ENCODE results near the gene NUAK1.

NUAK1 gene

DNA sequence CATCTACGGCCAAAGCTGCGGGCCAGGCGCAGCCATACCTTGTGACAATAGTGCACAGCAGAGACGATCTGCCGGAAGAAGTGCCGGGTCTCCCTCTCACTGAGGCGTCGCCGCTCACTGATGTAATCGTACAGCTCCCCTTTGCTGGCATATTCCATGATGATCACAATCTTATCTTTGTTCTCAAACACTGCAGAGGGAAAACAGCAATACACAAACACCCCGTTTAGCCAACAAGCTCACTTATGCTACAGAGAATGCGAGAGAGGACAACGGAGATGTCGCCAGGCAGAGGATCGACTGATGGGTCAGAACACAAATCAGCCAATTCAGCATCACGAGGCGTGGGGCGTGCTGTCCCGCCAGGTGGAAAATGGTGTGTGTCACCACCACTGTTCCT is 52.1 kb downstream of the NUAK1 start:
- peak in 46 of 58 donors; percentile 3 to 93 (median 67) for DNase-seq

DNA sequence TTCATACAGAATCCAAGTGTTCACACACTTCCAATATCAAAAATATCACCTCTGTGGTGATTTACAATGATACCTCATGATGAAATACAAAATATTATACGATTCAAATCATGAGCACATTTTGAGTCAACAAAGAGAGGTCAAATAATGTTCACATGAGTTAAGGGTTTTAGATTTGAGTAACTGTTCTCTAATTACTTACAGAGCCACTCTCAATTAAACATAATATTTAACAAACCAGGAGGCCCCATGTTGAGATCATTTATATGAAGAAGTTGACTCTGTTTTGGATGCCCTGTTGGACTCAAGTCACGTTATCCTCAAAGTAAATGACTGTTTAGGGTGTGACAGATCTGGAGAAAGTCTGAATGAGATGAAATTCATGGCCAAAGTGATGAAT is 53.5 kb downstream of the NUAK1 start:
- no peak for DNase-seq

DNA sequence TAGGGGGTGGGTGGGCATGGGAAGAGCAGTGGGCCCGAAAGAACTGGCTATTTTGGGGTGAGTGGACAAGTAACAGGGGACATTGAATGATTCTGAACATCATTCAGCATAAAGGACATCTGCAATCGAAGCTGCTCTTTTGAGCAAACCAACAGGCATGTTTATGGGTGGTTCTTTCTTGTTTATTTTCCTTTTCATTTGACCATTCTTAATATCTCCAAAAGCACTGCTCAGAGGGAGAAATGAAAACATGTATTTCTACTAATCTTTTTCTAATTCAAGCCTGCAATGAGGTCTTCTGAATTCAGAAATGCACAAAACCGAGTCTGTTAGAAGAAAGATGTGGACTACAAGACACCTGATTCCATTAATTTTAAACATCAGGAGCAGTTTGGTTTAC is 54.0 kb downstream of the NUAK1 start:
- no peak for DNase-seq

GRCh38 chr12:106084014-106084671 is 54.6 kb downstream of the NUAK1 start:
- DNase-seq: peak in 9 of 58 donors; percentile 10 to 50 (median 30)

- DNase-seq: no peak
These were observed 56.3 kb downstream of the NUAK1 start for GRCh38 chr12:106082216-106083175.

GRCh38 chr12:106081606-106082005 is 57.1 kb downstream of the NUAK1 start:
- DNase-seq: no peak

DNA sequence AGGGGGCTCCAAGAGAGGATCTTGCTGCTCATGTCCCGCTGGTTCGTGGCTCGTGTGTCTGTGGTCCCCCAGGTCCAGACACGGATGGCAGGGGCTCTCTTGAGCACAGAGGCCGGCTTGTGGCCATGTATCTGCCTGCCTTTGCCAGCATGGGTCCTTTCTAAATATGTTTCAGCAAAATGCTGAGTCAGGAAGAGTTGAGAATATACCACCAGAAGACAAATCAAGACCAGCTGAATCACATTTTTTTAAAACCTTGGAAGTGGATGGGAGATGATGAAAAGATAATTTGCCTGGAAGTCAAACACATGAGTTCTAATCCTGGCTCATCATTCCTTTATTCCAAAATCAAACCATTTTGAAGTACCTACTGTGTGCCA is 58.0 kb downstream of the NUAK1 start:
- no peak for DNase-seq

DNA sequence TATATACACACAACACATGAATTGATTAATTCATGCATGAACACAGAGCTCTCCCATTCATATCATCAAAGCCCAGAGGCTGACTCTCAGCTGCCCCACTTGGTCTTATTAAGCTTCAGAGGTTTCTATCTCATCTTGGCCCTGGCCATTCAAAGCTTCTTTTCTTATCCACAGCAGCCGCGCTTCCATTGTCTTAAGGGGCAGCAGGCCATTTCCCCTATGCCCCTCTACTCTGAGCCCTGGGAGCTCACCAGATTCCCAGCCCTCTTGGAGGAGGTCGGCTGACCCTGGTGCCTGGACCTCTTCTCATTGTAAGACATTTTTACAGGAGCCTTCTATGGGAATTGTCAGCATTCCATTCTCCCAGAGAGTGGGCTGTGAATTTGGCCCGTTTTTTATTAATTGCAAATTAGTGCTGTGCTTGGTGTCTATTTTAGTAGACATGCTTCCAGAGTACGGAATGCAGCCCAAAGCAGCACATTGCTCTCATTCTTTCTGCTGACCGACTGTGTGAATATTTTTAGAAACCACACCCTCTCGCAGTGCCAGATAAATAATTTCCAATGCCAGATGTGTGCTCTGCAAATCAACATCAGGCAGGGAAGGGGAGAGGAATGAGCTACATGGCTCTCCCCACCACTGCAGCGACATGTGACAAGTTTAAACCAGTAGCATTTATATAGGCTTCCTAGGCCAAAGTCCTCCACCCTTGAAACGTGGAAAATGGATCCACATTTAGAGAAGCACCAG is 58.5 kb downstream of the NUAK1 start:
- peak in 4 of 58 donors; percentile 20 to 35 (median 24) for DNase-seq

GRCh38 chr12:106079148-106079738 is 59.5 kb downstream of the NUAK1 start:
- DNase-seq: no peak

DNA sequence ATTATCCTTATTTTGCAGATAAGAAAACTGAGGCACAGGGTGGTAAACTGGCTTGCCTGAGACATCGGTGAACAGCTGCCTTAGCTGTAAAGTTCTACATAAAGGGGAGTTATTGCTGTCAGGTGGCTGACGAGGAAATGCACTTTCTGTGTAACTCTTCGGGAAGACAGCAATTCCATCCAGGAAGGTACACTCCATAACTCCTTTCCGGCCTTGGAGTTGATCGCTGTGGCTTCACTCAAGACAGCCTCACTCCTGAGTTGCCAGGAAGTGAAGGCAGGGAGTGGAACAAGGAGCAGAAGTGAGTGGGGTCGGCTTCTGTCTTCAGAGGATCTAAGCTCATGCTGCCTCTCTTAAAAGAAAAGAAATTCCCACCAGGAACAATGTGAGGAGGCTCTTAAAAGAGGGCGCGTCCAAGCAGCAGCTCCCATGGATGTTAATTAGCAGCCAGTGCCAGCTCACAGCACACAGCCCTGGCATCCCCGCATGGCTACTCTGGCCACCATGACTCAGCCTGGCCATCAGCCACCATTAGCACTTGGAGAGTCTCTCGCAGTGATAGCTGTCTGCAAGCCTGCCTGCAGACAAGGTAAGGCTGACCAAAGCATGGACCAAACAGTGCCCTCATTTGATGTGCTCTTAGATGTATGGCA is 60.3 kb downstream of the NUAK1 start:
- DNase-seq: peak in 51 of 58 donors; percentile 17 to 88 (median 58)

- DNase-seq: peak in 2 of 58 donors; percentile 39 to 54
These were observed 63.9 kb downstream of the NUAK1 start for GRCh38 chr12:106074706-106075392.

- DNase-seq: no peak
These were observed 64.4 kb downstream of the NUAK1 start for GRCh38 chr12:106074361-106074705.

- DNase-seq: no peak
These were observed 65.6 kb downstream of the NUAK1 start for GRCh38 chr12:106073179-106073578.

DNA sequence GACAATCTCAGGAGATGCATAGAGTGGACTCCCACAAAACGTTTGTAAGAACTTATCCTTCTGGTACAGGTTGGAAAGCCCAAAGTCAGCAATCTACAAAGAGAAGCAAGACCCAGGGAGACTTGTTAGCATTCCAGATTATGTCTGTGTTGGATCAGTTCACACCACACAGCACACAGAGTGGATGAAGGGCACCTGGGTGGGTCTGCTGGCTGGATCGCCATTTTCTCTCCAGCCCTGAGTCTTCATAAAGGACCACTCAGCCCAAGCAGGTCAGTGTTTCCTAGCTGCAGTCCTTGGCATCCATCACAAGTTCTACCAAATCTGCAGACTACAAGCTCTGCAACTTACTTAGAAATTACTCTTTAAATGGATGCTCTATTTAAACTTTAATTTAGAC is 66.0 kb downstream of the NUAK1 start:
- no peak for DNase-seq

DNA sequence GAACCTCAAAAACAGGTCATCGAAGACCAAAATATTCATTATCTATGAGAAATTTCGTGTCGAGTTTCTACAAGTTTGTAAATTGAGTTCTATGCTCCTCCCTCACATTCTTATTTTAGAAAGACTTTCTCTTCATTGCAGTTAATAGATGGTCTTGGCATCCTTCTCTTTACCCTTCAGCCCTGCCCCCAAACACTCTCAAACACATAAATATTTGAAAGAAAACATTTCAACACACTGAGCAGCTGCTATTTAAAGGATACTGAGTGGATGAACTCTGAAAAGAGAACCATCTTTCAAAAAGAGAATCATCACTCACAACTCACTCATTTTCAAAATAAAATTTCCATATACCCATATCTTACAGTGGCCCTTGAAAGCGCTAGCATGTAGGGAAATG is 67.1 kb downstream of the NUAK1 start:
- no peak for DNase-seq

DNA sequence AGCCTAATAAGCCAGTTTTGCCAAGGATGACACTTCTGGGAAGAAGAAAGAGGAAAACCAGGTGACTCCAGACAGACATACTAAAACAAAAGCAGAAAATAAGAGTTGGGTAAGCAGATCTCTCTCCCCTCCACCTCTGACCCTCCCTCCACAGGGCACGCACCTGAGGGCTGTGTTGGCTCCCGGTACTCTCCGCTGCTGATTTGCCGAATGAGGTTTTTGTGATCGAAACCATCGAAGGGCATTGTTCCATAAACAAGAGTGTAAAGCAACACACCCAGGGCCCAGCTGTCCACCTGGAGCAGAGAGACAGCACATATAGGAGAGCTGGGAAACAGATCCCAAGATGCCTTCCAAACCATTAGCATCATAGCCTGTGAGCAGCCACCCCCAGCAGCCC is 68.1 kb downstream of the NUAK1 start:
- no peak for DNase-seq

- DNase-seq: no peak
These were observed 68.6 kb downstream of the NUAK1 start for GRCh38 chr12:106070147-106070546.

- no peak for DNase-seq
These were observed 70.5 kb downstream of the NUAK1 start for GRCh38 chr12:106068296-106068695.

DNA sequence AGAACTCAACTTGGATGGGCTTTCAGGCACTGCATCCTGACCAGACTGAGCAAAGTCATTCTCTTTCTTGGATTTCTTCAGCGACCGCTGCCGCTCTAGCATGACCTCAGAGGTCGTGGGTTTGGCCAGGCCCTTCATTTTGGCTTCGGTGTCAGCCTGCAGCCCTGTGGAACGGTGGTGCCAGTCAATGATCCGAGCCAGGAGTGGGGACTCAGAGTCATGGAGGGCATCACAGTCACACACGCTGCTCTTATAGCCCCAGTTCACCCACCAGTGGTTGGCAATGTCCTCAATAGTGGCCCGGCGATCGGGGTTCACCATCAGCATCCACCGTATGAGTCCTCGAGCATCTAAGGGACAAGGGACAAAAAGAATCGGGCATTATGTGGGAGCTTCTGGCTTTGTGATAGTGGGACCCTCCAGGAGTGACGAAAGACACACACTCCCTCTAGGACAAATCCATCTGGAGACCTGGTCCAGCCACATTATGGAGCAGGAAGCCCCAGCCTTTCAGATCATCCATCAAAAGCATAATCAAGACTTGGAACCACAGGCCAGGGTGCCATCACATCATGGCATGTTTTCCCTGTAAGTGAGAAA is 71.0 kb downstream of the NUAK1 start:
- DNase-seq: no peak

Data from anterior cingulate cortex (tissue), 58 donors.